OCI-LY1 (cell line): ENCODE data around the gene PIAS2.

Experiments
- H2AFZ ChIP-seq: fragments of 200-600 bp; sonication (generic), shearing (Covaris generic); 2 replicates; pipeline ENCODE4 v1.6.0; 2014; ENCODE audit warnings: antibody characterized with exemption, mild to moderate bottlenecking, low read length
- H3F3A ChIP-seq: fragments of 200-600 bp; sonication (generic), shearing (Covaris generic); 2 replicates; pipeline ENCODE4 v1.6.0; 2014; ENCODE audit warnings: mild to moderate bottlenecking, antibody characterized with exemption, low read length, moderate library complexity; ENCODE audit not compliant: insufficient read depth
- H3K27ac ChIP-seq: fragments of 200-600 bp; sonication (generic); 2 replicates; pipeline ENCODE4 v1.5.1; 2014; ENCODE audit warnings: low read length, mixed run types, mild to moderate bottlenecking, low read depth; ENCODE audit not compliant: poor library complexity, severe bottlenecking
- H3K27me3 ChIP-seq: fragments of 200-600 bp; sonication (generic); 2 replicates; pipeline ENCODE4 v1.6.0; 2014; ENCODE audit warnings: antibody characterized with exemption, mild to moderate bottlenecking, low read length, moderate library complexity; ENCODE audit not compliant: insufficient read depth
- H3K36me3 ChIP-seq: fragments of 200-600 bp; sonication (generic); 2 replicates; pipeline ENCODE4 v1.6.1; 2014; ENCODE audit warnings: mild to moderate bottlenecking, antibody characterized with exemption, low read length, moderate library complexity, mixed read lengths; ENCODE audit not compliant: insufficient read depth
- H3K4me1 ChIP-seq: fragments of 200-600 bp; sonication (generic); 2 replicates; pipeline ENCODE4 v1.5.1; 2014; ENCODE audit warnings: mild to moderate bottlenecking, low read length, moderate library complexity; ENCODE audit not compliant: insufficient read depth, severe bottlenecking
- H3K4me2 ChIP-seq: fragments of 200-600 bp; sonication (generic), shearing (Covaris generic); 2 replicates; pipeline ENCODE4 v1.6.1; 2014; ENCODE audit warnings: low read length
- H3K4me3 ChIP-seq: fragments of 200-600 bp; sonication (generic); 2 replicates; pipeline ENCODE4 v1.5.1; 2014; ENCODE audit warnings: low read length, low read depth, mild to moderate bottlenecking, mixed read lengths; ENCODE audit not compliant: poor library complexity, severe bottlenecking
- H3K79me2 ChIP-seq: fragments of 200-600 bp; shearing (Covaris generic); 2 replicates; pipeline ENCODE4 v1.6.1; 2016; ENCODE audit warnings: mixed run types, low read length, mixed read lengths; ENCODE audit not compliant: insufficient read depth
- H3K9ac ChIP-seq: fragments of 200-600 bp; sonication (generic), shearing (Covaris generic); 2 replicates; pipeline ENCODE4 v1.6.1; 2014; ENCODE audit warnings: mild to moderate bottlenecking, low read length, mixed read lengths
- H3K9me2 ChIP-seq: fragments of 200-600 bp; sonication (generic), shearing (Covaris generic); 2 replicates; pipeline ENCODE4 v1.6.1; 2014; ENCODE audit warnings: low read depth, mild to moderate bottlenecking, low read length, mixed read lengths
- H3K9me3 ChIP-seq: fragments of 200-600 bp; shearing (Covaris generic); 2 replicates; pipeline ENCODE4 v1.6.1; 2014; ENCODE audit warnings: low read length, mixed read lengths
- H4K20me1 ChIP-seq: fragments of 200-600 bp; sonication (generic), shearing (Covaris generic); 2 replicates; pipeline ENCODE4 v1.6.0; 2016; ENCODE audit warnings: mild to moderate bottlenecking, low read length; ENCODE audit not compliant: insufficient read depth
- EZH2 ChIP-seq: fragments of 200-600 bp; sonication (generic), shearing (Covaris generic); IDR thresholded peaks from 2 replicates; pipeline ENCODE4 v1.8.0; 2017; ENCODE audit warnings: borderline replicate concordance, mixed run types, mild to moderate bottlenecking, antibody characterized with exemption, low read length, moderate library complexity, mixed read lengths
- TF ChIP-seq, protein P1 (sequence below): fragments of 200-600 bp; sonication (generic), shearing (Covaris generic); IDR thresholded peaks from 2 replicates; pipeline ENCODE4 v1.5.1; 2017; ENCODE audit warnings: mild to moderate bottlenecking, antibody characterized with exemption, low read length, moderate library complexity, mixed read lengths

The PIAS2 gene

DNA sequence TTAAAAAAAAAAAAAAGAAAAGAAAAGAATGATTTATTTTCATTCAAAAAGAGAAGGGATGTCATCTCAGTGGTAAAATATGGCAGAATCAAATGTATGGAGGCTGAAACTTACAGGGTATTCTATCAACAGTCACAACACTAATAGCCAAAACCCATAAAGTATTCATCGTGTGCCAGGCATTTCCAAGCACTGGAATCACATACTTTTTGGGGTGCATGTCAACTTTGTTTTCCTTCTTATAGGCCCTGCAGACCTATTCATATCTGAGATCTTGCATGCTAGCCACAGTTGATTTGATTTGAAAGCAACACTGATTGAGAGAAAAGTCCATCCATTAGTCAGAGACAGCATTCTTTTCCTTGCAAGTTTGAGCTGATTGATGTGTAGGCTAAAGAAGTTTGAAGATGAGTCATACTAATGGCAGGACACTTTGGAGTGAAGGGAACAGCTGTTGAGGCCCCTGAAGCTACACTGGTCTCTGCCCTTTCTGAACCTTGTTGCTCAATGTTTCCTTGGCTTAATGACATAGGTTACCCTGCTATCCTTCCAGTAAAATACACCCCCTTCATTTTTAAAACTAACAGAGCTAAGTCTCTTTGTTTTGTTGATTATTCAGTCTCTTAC, 22.1 kb upstream of the PIAS2 start:
- no peaks in the 10 kb centered on the region for H3K36me3 ChIP-seq
- H3K27ac ChIP-seq: no peak overlapping the region
- no peaks in the 10 kb centered on the region for H4K20me1 ChIP-seq
- H3K79me2 ChIP-seq: no peaks in the 10 kb centered on the region
- H3K4me2 ChIP-seq: no peak overlapping the region
- no peak overlapping the region for H3K9ac ChIP-seq
- no peaks in the 10 kb centered on the region for H3K4me1 ChIP-seq
- no peaks in the 10 kb centered on the region for H3K9me3 ChIP-seq
- H2AFZ ChIP-seq: no peak overlapping the region
- TF ChIP-seq, protein P1, sequence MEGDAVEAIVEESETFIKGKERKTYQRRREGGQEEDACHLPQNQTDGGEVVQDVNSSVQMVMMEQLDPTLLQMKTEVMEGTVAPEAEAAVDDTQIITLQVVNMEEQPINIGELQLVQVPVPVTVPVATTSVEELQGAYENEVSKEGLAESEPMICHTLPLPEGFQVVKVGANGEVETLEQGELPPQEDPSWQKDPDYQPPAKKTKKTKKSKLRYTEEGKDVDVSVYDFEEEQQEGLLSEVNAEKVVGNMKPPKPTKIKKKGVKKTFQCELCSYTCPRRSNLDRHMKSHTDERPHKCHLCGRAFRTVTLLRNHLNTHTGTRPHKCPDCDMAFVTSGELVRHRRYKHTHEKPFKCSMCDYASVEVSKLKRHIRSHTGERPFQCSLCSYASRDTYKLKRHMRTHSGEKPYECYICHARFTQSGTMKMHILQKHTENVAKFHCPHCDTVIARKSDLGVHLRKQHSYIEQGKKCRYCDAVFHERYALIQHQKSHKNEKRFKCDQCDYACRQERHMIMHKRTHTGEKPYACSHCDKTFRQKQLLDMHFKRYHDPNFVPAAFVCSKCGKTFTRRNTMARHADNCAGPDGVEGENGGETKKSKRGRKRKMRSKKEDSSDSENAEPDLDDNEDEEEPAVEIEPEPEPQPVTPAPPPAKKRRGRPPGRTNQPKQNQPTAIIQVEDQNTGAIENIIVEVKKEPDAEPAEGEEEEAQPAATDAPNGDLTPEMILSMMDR: no peak
- no peak for TF ChIP-seq EZH2
- H3K27me3 ChIP-seq: no peaks in the 10 kb centered on the region
- H3K9me2 ChIP-seq: no peaks in the 10 kb centered on the region
- H3K4me3 ChIP-seq: no peak overlapping the region
- H3F3A ChIP-seq: no peaks in the 10 kb centered on the region

DNA sequence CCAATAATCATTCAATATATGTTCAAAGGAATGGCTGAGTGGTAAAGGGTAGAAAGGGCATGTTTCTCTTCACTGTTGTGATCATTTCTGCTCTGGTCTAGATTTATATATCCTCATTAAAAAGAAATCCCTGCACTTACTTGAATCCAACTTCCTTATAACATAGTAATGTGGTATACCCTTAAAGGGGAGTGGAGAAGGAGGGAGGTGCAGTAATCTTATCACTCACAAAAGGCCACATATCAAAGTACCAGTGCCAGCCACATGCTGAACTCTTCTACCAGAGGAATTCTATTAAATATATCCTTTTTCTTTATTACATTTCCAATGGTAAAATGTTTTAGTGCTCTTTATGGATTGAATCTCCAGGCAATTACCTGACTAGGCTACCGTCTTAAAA, 3.3 kb upstream of the PIAS2 start:
- Histone ChIP-seq H2AFZ (no peak overlapping the region), H3K36me3 (no peaks in the 10 kb centered on the region; the same call in 1 of the 2 replicates), H3F3A (no peaks in the 10 kb centered on the region), H3K4me1 (peaks cover 18% of the 10 kb centered on the region), H3K79me2 (peaks cover 12% of the 10 kb centered on the region), H3K27ac (no peak overlapping the region), H3K4me2 (no peak overlapping the region), H3K9ac (no peak overlapping the region), H3K9me2 (no peaks in the 10 kb centered on the region), H3K27me3 (no peaks in the 10 kb centered on the region), H3K9me3 (no peaks in the 10 kb centered on the region), H3K4me3 (no peak overlapping the region), H4K20me1 (no peaks in the 10 kb centered on the region)
- TF ChIP-seq, protein P1: no peak
- TF ChIP-seq EZH2: no peak

DNA sequence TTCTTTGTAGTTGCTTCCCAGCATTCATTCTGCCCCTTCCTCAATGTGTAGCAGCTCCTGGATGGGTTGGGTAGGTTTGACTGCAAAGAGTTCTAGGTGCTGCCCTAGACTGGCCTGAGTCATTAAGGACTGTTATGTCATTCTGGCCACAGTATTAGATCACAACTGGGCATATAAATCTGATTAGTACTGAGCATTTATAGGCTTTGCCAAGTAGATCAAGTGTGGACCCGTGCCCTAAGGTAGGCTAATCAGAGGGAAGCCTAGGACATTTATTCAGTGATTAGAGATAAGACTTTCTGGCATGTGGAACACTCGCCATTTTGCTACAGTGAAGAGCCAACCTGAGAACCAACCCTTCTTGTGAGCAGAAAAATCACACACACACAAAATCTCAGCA, 2.8 kb upstream of the PIAS2 start:
- Histone ChIP-seq H3K9me3 (no peaks in the 10 kb centered on the region), H2AFZ (no peak overlapping the region), H3F3A (no peaks in the 10 kb centered on the region), H4K20me1 (no peaks in the 10 kb centered on the region), H3K27me3 (no peaks in the 10 kb centered on the region), H3K4me2 (no peak overlapping the region), H3K4me3 (no peak overlapping the region), H3K9me2 (no peaks in the 10 kb centered on the region), H3K27ac (no peak overlapping the region), H3K4me1 (peaks cover 24% of the 10 kb centered on the region), H3K9ac (no peak overlapping the region), H3K79me2 (peaks cover 17% of the 10 kb centered on the region), H3K36me3 (no peaks in the 10 kb centered on the region; the same call in 1 of the 2 replicates)
- TF ChIP-seq, protein P1: no peak
- TF ChIP-seq EZH2: no peak
